ENCODE results near the gene P2RY4. TPM values are rescaled to one million over a fixed set of nuclear protein-coding genes. Genes with fewer than 3 reads are reported as not detected.

Gene P2RY4
- total RNA-seq, 1 experiment from 2014 or later, result 0.50 TPM

DNA sequence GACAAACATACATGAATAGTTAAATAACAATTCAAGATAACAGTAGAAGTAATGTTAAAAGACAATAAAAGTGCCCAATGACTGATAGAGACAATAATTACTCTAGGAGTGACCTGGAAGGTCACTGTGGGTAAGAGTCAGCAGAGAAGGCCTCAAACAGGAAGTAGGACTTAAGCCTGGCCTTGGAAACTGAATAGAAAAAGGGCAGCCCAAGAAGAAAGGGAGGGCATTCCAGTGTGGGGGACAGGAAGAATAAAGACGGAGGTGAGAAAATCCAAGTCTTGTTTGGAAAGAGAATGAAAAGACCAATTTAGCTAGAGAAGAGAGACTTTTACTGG lies 6.0 kb downstream of the P2RY4 start:
- no peaks in the 10 kb centered on the region for H3K79me2 ChIP-seq (ENCODE audit: low read depth)
- H4K20me1 ChIP-seq (ENCODE audit: insufficient read depth), result no peaks in the 10 kb centered on the region
- no peaks in the 10 kb centered on the region for H3K36me3 ChIP-seq (ENCODE audit: low read depth)
- H3K27ac ChIP-seq, result peak overlapping the region; percentile 79
- H3K4me3 ChIP-seq, result no peak overlapping the region
- intact Hi-C loops (cut with micrococcal nuclease; ENCODE audit: unreplicated experiment), result no loop called here
- H3K9me2 ChIP-seq (ENCODE audit: insufficient read depth), result no peaks in the 10 kb centered on the region
- TF ChIP-seq EZH2 (IDR thresholded peaks at IDR 0.05; ENCODE audit: low read depth), result no peak
- TF ChIP-seq, protein P1, sequence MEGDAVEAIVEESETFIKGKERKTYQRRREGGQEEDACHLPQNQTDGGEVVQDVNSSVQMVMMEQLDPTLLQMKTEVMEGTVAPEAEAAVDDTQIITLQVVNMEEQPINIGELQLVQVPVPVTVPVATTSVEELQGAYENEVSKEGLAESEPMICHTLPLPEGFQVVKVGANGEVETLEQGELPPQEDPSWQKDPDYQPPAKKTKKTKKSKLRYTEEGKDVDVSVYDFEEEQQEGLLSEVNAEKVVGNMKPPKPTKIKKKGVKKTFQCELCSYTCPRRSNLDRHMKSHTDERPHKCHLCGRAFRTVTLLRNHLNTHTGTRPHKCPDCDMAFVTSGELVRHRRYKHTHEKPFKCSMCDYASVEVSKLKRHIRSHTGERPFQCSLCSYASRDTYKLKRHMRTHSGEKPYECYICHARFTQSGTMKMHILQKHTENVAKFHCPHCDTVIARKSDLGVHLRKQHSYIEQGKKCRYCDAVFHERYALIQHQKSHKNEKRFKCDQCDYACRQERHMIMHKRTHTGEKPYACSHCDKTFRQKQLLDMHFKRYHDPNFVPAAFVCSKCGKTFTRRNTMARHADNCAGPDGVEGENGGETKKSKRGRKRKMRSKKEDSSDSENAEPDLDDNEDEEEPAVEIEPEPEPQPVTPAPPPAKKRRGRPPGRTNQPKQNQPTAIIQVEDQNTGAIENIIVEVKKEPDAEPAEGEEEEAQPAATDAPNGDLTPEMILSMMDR (conservative IDR thresholded peaks at IDR 0.05), result no peak
- no TSS peak for BruUV-seq (replicated peaks)
- H3K9me3 ChIP-seq (ENCODE audit: insufficient read depth, low read depth), result no peaks in the 10 kb centered on the region; the same call in 1 of the 2 replicates
- H3K27me3 ChIP-seq (ENCODE audit: insufficient read depth, low read depth), result no peaks in the 10 kb centered on the region
- H3K4me1 ChIP-seq (replicated peaks; ENCODE audit: insufficient read depth), result peaks cover 24% of the 10 kb centered on the region
- H2AFZ ChIP-seq, result no peak overlapping the region
- 0 out of 2 replicates have a peak, but pooled peaks cover 3% of the 10 kb centered on the region for H3F3A ChIP-seq (ENCODE audit: insufficient read depth, low read depth)
- DNase-seq, result no peak
- ChIA-PET POLR2A (ENCODE audit: unreplicated experiment) (no interaction called here), CTCF (interaction anchor here (0.9 kb wide), 1 partner anchor 9 kb away, joined by 3 read pairs; no protein-coding TSS in a partner anchor)
- H3K4me2 ChIP-seq, result peak overlapping the region; percentile 44; the same call in 1 of the 2 replicates

DNA sequence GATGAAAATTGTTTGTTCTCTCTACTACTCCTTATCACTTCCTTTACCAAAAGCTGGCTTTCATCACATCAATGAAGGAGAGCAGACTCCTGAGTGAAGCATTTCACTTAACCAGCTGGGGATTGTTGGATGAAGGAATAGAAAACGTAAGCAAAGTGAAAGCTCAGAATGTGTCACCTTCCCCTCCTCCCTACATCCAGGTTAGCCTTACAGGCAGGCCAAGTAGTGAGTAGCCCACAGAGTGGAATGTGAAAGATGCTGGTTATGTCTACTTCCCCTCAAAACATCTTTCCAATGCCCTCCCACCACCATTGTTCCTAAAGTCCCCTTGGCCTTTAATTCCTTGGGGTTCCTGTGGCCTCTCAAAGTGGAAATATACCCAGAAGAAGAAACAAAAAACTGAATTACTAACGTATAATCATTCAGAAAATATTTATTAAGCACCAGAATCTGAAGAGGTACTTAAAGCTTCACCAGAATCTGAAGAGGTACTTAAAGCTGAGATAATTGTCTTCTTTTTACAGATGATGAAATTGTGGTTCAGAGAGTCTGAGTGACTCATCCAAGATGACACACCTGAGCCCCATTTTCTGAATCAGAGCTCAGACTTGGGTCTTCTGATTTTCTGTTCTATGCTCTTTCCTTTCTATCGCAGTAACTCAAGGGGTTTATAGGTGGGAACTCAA lies 6.5 kb downstream of the P2RY4 start:
- Histone ChIP-seq H3K4me2 (peak overlapping the region; percentile 44; the same call in 1 of the 2 replicates), H3K79me2 (ENCODE audit: low read depth) (no peaks in the 10 kb centered on the region), H3K36me3 (ENCODE audit: low read depth) (no peaks in the 10 kb centered on the region), H2AFZ (peak overlapping the region; percentile 52; the same call in 1 of the 2 replicates), H3K9me3 (ENCODE audit: insufficient read depth, low read depth) (no peaks in the 10 kb centered on the region; the same call in 1 of the 2 replicates), H3K4me1 (replicated peaks; ENCODE audit: insufficient read depth) (peaks cover 24% of the 10 kb centered on the region), H3K27ac (peak overlapping the region; percentile 79), H3K4me3 (no peak overlapping the region), H3K27me3 (ENCODE audit: insufficient read depth, low read depth) (no peaks in the 10 kb centered on the region), H3F3A (ENCODE audit: insufficient read depth, low read depth) (0 out of 2 replicates have a peak, but pooled peaks cover 3% of the 10 kb centered on the region), H3K9me2 (ENCODE audit: insufficient read depth) (no peaks in the 10 kb centered on the region), H4K20me1 (ENCODE audit: insufficient read depth) (no peaks in the 10 kb centered on the region)
- CTCF ChIA-PET, result interaction anchor here (0.6 to 0.9 kb wide), 3 partner anchors 9 to 1260 kb away, joined by 3 to 6 read pairs (median 3); no protein-coding TSS in a partner anchor
- no TSS peak for BruUV-seq (replicated peaks)
- no peak for DNase-seq
- POLR2A ChIA-PET (ENCODE audit: unreplicated experiment), result interaction anchor here (0.6 kb wide), 1 partner anchor 120 kb away, joined by 3 read pairs; the partner anchor contains the start of gene IGBP1
- TF ChIP-seq EZH2 (IDR thresholded peaks at IDR 0.05; ENCODE audit: low read depth), result no peak
- TF ChIP-seq, protein P1 (conservative IDR thresholded peaks at IDR 0.05), result no peak
- intact Hi-C loops (cut with micrococcal nuclease; ENCODE audit: unreplicated experiment), result no loop called here

DNA sequence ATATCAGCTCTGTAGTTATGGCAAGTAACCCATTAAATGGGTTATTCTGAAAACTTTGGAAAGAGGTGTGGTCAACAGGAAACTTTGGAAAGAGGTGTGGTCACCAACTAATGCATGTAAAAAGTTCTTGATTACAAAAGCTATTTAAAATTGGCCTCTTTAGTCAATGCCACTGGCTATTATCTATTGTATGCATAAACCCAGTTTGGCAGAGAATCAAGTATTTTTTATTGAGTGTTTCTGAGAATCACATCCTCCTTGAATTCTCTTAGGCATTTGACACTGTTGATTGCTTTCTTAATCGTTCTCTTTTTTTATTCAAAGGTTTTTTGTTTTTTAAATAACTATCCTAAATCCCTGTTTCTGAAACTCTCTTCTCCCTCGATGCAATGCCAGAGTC lies 7.5 kb downstream of the P2RY4 start:
- H3K79me2 ChIP-seq (ENCODE audit: low read depth), result no peaks in the 10 kb centered on the region
- H4K20me1 ChIP-seq (ENCODE audit: insufficient read depth), result no peaks in the 10 kb centered on the region
- H3K4me2 ChIP-seq, result no peak overlapping the region
- no peak overlapping the region for H3K27ac ChIP-seq
- intact Hi-C loops (cut with micrococcal nuclease; ENCODE audit: unreplicated experiment), result no loop called here
- ChIA-PET POLR2A (ENCODE audit: unreplicated experiment) (interaction anchor here (0.6 kb wide), 1 partner anchor 119 kb away, joined by 3 read pairs; the partner anchor contains the start of gene IGBP1), CTCF (no interaction called here)
- H2AFZ ChIP-seq, result no peak overlapping the region
- no peaks in the 10 kb centered on the region for H3K36me3 ChIP-seq (ENCODE audit: low read depth)
- no peaks in the 10 kb centered on the region; the same call in 1 of the 2 replicates for H3K9me3 ChIP-seq (ENCODE audit: insufficient read depth, low read depth)
- H3K9me2 ChIP-seq (ENCODE audit: insufficient read depth), result no peaks in the 10 kb centered on the region
- TF ChIP-seq, protein P1 (conservative IDR thresholded peaks at IDR 0.05), result no peak
- no peak for TF ChIP-seq EZH2 (IDR thresholded peaks at IDR 0.05; ENCODE audit: low read depth)
- DNase-seq, result no peak
- H3K4me1 ChIP-seq (replicated peaks; ENCODE audit: insufficient read depth), result peaks cover 24% of the 10 kb centered on the region
- 0 out of 2 replicates have a peak, but pooled peaks cover 3% of the 10 kb centered on the region for H3F3A ChIP-seq (ENCODE audit: insufficient read depth, low read depth)
- BruUV-seq (replicated peaks), result no TSS peak
- H3K27me3 ChIP-seq (ENCODE audit: insufficient read depth, low read depth), result no peaks in the 10 kb centered on the region
- H3K4me3 ChIP-seq, result no peak overlapping the region

Measured in PC-9 (cell line).